ENCODE data around the gene ARIH2.
A peak's percentile ranks its signal among the peaks of the same experiment; 100 is the strongest.

The ARIH2 gene

GRCh38 chr3:48974076-48974864 is 55.6 kb downstream of the ARIH2 start:
- DNase-seq (ENCODE audit: low read depth) = no peak

DNA sequence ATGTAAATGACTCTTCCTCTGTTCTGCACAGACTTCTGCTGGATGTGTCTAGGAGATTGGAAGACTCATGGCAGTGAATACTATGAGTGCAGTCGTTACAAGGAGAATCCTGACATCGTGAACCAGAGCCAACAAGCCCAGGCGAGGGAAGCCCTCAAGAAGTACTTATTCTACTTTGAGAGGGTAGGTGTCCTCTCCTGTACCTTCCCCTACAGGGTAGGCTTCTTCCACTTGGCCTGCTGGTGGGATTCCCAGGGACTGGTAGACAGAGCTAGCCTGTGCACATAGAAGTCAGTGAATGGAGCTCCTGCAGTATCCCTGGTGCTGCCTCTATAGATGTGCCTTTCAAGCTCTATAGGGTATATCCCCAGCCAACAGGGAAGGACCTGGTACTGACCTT is 60.8 kb downstream of the ARIH2 start:
- no peak for DNase-seq (ENCODE audit: low read depth)

DNA sequence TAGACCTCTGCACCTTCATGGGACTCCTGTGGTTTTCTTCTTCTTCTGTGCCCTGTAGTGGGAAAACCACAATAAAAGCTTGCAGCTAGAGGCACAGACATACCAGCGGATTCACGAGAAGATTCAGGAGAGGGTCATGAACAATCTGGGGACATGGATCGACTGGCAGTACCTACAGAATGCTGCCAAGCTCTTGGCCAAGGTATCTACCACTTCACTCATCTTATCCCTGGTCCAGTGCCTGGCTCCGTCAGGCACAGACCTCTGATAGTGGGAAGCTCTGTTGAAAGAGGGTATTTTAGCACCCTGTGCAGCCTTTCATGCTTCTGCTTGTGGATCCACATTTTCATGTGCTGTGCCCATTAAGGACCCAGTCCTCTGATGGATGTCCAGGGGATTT is 61.7 kb downstream of the ARIH2 start:
- no peak for DNase-seq (ENCODE audit: low read depth)

DNA sequence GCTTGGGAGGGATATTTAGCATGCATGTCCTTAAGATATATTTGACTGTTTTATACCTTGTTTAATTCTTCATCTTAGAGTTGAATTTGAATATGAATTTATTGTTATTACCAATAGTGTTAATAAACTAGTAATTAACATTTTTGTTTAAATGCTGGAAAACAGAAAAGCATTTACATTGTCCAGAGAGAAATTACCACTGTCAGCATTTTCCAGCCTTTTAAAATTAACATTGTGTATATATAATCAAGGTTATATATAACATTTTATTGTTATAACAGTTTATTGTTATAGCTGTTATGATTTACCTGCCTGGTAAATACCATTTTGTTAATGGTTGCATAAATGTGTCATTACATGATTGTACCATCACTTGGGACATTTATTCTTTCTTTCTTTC is 63.4 kb downstream of the ARIH2 start:
- DNase-seq (ENCODE audit: low read depth) = no peak

- DNase-seq (ENCODE audit: low read depth) = no peak
Measured at GRCh38 chr3:48982686-48983085, 64.0 kb downstream of the ARIH2 start.

- no peak for DNase-seq (ENCODE audit: low read depth)
Measured at GRCh38 chr3:48983096-48983495, 64.5 kb downstream of the ARIH2 start.

DNA sequence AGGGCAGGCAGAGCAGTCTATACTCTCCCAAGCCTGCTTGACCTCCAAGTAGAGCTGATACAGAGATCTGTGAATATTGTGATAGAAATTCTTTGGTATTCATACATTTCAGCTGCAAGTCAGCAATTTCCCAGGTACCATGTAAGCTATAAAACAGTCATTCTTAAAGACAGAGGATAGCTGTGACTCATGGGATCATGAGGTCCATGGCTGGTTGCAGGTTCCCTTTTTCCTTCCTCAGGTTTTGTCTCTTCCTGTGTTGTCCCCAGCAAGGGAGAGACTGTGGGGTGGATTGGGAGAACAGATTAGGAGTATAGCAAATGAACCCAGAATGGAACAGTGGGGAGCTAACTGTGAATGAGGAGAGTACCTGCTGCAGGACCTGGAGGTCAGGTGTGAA is 66.0 kb downstream of the ARIH2 start:
- DNase-seq (ENCODE audit: low read depth) = peak; percentile 52

- DNase-seq (ENCODE audit: low read depth) = no peak
Measured at GRCh38 chr3:48985831-48986376, 67.3 kb downstream of the ARIH2 start.

DNA sequence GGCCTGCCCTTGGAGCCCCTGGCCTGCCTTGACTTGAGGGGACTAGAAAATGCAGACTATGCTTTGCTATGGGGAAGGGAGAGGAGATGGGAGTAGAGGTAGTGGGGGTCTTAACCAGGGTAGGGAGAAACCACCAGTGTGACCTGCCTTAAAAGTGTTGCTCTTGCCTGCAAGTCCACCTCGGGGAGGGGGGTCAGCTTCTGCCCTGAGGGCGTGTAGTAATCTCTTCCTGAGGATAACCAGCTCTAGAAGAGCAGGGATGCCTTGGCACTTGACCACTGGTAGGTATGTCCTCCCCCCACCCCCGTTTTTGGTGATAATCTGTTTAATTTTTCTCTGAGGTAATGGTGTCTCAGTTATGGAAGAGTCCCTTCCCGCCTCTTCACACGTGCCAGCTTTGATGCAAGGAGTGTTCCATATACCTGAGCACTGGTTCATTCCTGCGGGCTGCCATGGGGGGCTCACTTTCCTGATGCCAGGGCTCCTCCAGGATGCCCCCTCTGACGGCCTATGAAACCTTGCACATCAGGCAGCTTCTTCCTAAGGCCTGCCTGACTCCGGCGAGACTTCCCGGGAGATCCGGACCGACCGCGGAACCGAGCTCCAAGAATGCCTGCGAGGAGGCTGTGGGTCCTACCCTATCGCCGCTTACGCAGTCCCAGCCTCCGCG is 70.6 kb downstream of the ARIH2 start:
- peak; percentile 52 for DNase-seq (ENCODE audit: low read depth)

DNA sequence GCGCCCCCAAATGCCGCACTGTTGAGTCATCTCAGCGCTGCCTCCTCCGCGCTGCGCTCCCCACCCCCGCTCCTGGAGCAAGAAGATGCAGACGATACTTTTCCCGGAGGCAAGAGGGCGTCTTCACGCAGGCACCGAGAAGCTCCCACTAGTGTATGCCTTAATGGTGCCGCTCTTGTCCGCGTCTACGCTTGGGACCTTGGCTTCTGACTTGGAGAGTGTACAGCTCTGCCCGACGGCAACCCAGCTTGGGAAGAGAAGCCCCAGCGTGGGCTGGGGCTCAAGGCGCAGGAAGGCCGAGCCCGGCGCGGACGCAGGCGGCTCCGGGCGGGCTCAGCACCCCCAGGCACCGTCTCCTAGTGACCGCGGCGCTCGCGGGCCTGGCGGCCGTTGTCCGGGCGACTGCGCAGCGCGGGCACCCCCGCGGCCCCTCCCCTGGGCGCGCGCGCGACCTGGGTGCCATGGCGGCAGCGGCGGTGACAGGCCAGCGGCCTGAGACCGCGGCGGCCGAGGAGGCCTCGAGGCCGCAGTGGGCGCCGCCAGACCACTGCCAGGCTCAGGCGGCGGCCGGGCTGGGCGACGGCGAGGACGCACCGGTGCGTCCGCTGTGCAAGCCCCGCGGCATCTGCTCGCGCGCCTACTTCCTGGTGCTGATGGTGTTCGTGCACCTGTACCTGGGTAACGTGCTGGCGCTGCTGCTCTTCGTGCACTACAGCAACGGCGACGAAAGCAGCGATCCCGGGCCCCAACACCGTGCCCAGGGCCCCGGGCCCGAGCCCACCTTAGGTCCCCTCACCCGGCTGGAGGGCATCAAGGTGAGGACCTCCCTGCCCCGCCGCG is 71.4 kb downstream of the ARIH2 start, which contains the start of gene P4HTM:
P4HTM (plus strand) TSS at position 446 of the 840 bp plus-strand sequence; CDS start at position 462, 16 bp downstream.
- peak; percentile 96 for DNase-seq (ENCODE audit: low read depth)

- peak; percentile 35 for DNase-seq (ENCODE audit: low read depth)
Measured at GRCh38 chr3:48990636-48991469, 72.2 kb downstream of the ARIH2 start.

- no peak for DNase-seq (ENCODE audit: low read depth)
Measured at GRCh38 chr3:48991851-48992545, 73.4 kb downstream of the ARIH2 start.

DNA sequence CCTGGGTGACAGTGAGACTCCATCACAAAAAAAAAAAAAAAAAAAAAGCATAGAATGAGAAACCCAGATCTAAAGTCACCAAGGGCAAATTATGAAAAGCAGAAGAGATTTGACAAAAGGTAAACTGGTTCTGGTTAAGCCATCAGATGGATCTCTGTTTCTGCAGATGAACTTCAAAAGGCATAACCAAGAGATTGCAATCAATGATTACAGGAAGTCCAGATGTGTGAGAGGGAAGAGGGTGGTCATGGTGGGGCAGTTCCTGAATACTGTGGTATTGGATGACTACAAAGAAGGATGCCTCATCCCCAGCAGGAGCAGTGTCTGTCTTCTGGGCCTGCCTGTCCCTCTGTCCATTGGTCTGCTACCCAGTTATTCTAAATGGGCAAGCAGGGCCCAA is 75.2 kb downstream of the ARIH2 start:
- peak; percentile 29 for DNase-seq (ENCODE audit: low read depth)

DNA sequence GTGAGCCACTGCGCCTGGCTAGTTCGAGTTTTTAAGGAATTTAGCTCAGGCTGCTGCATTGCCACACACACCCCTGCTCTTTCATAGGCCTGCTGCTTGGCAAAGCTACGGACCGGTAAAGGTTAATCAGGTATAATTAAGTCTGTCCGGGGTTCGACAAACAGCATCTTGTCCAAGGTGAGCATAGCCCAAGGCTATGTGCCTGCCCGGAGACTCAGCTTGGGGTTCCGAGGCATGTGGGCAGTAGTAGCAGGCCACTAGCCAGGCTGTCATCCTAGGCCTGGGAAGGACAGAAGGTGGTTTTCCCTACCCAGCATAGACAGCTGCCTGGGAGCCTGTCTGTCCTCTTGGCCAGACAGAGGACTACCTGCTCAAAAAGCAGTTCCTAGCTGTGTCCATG is 78.0 kb downstream of the ARIH2 start:
- DNase-seq (ENCODE audit: low read depth) = no peak

- DNase-seq (ENCODE audit: low read depth) = no peak
Measured at GRCh38 chr3:48997102-48997635, 78.5 kb downstream of the ARIH2 start.

- DNase-seq (ENCODE audit: low read depth) = no peak
Measured at GRCh38 chr3:48997714-48998637, 79.3 kb downstream of the ARIH2 start.

- no peak for DNase-seq (ENCODE audit: low read depth)
Measured at GRCh38 chr3:48999085-48999858, 80.6 kb downstream of the ARIH2 start.

GRCh38 chr3:49001155-49001554 is 82.5 kb downstream of the ARIH2 start:
- no peak for DNase-seq (ENCODE audit: low read depth)

Data from ELR (cell line).